GM21528 (cell line): Measurements from ENCODE around the gene CALML3.

Source experiments
- ATAC-seq: cut with Tn5 transposase; IDR thresholded peaks from one replicate; pipeline ENCODE4 v1.9.1; 2021; ENCODE audit warnings: mild to moderate bottlenecking, moderate library complexity; ENCODE audit not compliant: unreplicated experiment, low FRiP score

CALML3 gene

GRCh38 chr10:5506246-5506645 is 18.5 kb upstream of the CALML3 start:
- no peak for ATAC-seq

DNA sequence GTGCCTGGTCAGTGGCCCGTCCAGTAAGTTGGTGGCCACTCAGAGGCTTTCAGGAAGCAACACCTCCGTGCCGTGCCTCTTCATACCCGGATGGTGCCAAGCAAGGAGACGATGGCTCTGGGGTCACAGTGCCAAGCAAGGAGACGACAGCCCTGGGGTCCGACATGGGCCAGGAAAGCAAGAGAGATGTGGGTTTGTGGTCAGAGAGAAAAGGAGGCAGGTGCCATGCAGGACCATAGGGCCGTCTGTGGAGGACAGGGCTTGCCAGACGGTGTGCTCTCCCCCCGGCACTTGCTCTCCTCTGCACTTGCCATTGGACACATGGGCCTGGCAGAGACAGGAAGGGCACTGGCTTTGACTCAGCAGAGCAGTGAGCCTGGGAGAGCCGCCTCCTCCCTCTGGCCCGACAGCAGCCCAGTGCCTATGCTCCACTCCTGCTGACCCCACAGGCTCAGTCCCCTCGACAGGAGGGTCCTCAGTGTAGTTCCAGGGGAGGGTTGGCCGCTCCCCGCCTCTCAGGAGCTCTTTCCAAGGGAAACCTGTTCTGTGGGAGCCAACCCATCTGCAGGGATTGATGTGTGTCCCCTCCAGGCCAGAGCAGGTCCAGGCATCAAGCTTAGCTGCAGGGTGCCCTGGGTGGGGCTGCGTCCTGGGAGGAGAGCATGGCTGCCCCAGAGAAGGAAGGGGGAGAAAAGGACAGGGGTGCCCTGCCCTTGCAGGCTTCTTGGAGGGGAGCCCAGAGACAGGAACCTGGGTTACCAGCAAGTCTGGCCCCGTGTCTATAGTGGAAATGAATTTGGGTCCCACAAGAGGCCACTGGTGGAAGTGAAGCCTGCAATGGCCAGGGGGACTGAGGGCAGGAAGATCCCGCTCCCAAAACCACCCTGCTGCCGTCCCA is 17.8 kb upstream of the CALML3 start:
- no peak for ATAC-seq

GRCh38 chr10:5507649-5508131 is 17.1 kb upstream of the CALML3 start:
- no peak for ATAC-seq

DNA sequence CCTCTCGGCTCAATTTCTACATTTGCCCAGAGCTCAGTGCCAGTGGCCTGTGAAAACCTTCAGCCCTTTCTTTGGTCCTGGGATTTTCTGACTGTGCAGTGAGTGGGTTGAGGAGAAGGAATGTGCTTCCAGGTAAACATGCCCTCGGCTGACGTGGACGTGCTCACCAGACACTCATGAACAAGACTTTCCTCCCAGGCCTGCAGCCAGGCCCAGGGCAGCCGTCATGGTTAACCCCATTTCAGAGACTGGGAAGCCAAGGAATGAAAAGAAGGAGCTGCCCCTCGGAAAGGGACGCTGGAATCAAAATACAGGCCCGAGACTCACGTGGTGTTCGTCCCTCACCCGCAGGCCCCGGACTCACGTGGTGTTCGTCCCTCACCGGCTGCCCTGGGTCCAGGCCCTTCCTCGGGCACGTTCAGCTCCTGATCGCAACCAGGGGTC is 16.6 kb upstream of the CALML3 start:
- no peak for ATAC-seq

DNA sequence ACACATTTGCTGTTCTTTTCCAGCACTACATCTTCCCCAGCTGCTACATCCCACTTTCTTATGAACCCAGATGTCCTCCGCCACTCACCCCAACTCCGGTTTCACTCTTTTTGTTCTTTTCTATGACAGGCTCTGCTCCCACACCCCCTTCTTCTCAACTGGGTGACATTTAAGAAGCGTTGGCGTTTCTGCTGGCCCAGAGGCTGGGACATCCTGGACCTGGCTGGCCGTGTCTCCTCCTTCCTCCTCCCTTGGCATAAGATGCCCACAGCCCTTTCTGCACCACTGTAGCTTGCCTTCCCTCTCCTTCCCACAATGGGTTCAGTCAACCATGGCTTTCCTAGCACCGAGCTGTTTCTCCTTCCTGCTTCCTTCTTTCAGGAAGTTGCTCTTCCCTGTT is 16.0 kb upstream of the CALML3 start:
- ATAC-seq = no peak

- no peak for ATAC-seq
These were observed 15.5 kb upstream of the CALML3 start for GRCh38 chr10:5509236-5509635.

DNA sequence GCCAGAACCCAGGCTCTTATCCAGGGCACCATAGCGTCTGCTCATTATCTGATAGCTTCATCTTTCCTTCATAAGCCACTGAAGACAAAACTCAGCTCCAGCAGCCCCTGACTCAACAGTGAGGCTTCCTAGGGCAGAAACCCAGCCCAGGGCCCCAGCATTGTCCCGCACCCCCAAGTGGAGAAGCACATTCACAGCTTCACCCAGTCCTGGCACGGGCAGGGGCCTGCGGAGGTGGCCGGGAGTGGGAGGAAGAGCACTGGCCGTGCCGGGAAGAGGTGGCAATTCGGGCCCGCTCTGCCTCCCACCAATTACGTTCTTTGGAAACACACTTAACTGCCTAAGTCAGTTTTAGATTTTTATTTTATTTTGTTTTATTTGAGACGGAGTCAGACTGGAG is 15.1 kb upstream of the CALML3 start:
- no peak for ATAC-seq

DNA sequence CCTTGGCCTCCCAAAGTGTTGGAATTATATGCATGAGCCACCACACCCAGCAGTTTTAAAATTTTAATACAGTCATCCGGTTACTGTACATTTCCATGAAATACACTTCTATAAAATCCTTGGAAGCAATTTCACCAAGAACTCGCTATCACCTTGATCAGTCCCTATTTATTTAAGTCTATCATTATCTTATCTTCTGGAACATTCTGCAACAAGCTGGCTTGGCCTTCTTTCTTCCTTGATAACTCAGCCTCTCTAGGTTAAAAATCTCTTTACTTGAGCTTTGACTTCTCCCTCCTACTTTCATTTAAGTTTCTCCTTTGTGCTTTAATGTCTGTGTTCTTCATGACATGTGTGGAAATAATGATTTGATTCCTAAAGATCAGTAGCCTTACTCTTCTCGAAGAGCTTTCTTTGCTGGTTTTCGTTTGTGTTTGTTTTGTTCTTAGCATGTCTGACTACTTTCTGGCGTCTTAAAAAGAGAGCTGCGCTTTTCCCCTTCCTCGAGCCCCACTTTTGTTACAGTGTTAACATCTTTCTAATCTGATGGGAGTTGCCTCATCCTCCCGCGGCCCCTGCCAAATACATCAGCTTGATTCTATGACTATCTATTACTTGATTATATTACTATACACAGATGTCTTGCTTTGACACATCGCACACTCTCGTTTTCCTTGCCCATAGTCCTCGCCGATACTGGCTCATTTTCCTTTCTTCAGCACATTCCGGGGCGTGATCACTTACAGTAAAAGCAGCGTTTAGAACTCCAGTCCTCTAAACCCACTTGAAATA is 14.3 kb upstream of the CALML3 start:
- ATAC-seq = no peak

DNA sequence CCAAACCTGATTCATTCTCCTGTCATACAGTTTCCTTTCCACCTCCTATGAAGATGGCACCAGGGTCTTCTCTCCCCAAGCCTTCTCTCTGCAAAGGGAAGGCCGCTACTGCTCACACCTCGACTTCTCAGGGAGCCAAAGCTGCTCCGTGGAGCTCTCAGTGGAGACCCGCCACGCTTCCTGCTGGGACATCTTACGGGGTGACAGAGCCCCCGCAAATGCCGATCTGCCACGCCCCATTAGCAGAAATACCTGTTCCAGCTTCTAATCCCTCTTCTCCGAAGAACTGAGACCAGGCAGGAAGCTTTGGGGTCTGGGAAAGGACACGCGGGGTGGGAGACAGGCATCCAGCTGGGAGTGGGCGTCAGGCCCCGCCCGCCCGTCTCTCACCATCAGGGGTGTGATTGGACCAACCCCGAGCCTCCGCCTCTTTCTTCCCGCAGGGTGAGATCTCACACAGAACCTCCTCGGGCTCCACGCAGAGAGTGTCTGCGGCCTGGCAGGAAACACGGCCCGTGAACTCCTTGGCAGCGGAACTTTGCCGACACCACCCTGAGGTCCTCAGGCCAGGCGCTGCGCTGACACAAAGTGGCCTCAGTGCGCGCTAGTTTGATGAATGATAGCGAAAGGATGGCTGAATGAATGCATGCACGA is 13.4 kb upstream of the CALML3 start:
- no peak for ATAC-seq

GRCh38 chr10:5511885-5512280 is 12.9 kb upstream of the CALML3 start:
- ATAC-seq = no peak

DNA sequence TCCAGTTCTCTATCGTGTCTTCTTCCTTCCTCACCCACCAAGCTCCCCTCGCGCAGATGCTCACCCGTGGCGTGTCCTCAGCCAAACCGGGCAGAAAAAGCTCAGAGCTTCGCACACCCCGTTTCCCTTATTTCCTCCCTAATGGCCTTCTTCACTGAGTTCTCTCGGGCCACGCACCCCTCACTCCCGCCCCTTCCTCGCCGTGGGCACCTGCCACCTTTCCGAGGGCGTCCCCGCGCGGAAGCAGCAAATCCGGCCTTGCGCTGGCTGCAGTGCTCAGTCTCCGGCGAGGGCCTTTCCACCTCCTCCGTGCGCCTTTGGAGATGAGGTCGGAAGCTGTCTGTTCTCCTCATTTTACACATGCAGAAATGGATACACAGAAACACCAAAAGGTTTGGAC is 12.4 kb upstream of the CALML3 start:
- no peak for ATAC-seq

DNA sequence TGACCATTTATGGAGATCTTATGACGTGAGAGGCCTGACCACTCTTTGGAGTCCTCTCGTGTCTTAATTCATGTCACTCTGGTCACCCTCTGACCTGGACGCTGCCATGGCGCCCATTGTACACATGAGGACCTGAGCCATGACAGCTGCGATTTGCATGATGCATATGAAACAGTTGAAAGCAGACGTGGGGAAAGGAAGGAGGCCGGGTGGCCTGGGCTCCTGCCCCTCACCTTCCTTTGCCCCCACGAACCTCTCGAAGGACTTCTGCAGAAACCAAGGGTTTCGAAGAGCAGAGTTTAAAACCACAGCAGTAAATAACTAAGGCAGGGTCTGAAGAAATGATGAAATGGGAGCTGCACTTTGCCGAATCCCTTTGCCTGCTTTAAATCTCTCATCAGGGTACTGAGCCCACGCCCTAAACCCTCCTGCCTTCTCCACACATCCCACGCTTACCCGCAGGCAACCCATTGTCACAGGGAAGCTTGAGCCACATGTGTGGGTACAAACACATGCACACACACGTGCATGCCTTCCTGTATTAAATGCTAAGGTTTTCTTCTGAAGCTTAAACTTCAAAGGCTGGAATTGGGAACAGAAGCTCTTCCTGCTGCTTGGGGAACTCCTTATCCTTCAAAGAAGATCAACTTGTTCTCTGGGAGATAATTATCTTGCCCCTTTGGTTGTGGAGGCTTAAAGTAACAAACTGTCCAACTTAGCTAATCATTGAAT is 11.7 kb upstream of the CALML3 start:
- no peak for ATAC-seq

DNA sequence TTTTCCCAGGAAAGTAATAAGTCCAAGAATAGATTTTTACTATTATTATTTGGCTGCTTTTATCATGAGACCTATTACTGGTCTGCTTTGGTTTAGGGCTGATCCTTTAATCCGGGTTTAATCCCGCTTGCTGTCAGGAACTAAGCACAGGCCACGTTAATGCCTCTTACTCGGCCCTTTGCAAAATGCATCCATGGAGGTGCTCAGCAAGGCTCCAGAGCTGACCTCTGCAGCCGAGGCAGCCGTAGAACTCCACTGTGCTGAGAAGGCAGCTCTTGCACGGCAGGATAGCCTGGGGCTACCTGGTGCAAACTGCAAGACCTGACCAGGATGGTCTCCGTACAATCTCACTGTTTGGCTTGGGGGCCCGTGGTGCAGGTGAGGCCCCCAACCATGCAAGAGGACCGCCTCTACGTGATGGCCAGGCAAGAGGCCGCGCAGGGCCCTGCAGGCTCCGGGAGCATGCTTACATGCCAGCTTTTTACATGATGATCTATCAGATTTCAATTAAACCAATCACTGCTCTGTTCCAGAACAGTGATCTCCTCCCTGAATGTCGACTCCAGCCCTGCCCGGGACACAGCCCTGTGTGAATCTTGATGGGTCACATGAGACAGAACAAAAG is 10.4 kb upstream of the CALML3 start:
- no peak for ATAC-seq

GRCh38 chr10:5515948-5516761 is 8.6 kb upstream of the CALML3 start:
- ATAC-seq = no peak

- ATAC-seq = no peak
These were observed 7.2 kb upstream of the CALML3 start for GRCh38 chr10:5517546-5517945.

DNA sequence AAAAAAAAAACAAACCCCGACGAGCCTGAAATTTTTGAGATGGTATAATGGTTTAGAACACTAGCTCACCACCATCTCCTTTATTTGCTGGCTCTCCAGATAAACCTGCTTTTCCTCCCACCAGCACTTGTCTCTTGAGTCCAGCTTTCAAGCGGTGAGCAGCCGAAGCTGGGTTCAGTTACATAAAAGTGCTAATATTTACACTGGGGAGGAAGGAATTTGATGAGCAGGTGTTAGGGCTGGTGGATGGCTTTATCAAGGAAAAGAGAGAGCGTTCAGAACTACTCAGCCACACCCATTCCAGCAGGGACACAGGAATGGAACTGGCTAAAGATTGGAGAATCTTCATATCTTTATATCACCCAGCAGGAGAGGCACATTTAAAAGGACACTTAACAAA is 6.6 kb upstream of the CALML3 start:
- ATAC-seq = no peak

- no peak for ATAC-seq
These were observed 5.7 kb upstream of the CALML3 start for GRCh38 chr10:5519054-5519453.

DNA sequence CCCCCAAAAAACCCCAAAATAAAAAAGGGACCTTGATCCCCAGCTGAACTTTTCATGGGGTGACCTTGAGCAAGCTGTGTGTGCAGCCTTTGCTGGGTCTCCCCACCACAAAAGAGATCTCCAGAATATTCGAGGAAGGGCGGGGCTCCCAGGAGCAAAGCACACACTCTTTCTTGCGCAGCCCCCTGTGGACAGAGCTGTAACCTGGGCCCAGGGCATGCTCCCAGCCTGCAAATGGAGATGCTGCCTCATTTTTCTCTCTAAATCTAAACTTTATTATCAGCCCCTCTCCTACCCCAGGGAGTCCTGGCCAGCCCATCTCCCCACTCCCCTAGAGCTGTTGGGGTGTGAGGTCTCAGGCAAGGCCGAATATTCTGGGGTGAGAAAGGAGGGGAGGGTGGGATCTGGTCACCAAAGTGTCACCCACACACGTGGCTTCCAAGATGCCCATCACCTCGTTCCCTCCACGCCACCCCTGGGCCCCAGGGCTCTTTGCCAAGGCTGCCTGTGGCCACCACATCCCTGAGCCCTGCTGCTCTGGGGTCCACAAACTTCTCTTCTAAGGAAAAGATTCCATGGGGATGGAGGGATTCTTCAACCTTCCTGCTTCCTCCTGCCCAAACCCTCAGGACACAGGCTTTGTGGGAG is 1.7 kb upstream of the CALML3 start:
- no peak for ATAC-seq
